PFSK-1 (cell line): ENCODE results near the gene COL24A1.

Experiments used
- FOXP2 ChIP-seq: optimal IDR thresholded peaks from 2 replicates; pipeline ENCODE3; 2011; ENCODE audit warnings: borderline replicate concordance, control low read depth, inconsistent platforms; ENCODE audit not compliant: insufficient read depth; ENCODE audit errors: extremely low read length, extremely low read depth
- POLR2AphosphoS5 ChIP-seq: IDR thresholded peaks from 2 replicates; pipeline ENCODE4 v1.6.1; 2012; ENCODE audit warnings: low read depth, mild to moderate bottlenecking, control low read depth, low read length, moderate library complexity
- SIN3A ChIP-seq: IDR thresholded peaks from 2 replicates; pipeline ENCODE4 v1.6.1; 2012; ENCODE audit warnings: mild to moderate bottlenecking, low read length, moderate library complexity, borderline replicate concordance; ENCODE audit not compliant: insufficient read depth
- TAF1 ChIP-seq: IDR thresholded peaks from 2 replicates; pipeline ENCODE4 v1.6.1; 2012; ENCODE audit warnings: low read length, control low read depth, borderline replicate concordance; ENCODE audit not compliant: insufficient read depth
- TF ChIP-seq, protein P1 (sequence below), 2 experiments: IDR thresholded peaks; 2 replicates each; pipeline versions ENCODE4 v1.6.1 to v1.8.0; 2011 to 2012; ENCODE audit warnings: low read depth in 2 of 2, low read length in 2 of 2, control low read depth in 1 of 2, inconsistent platforms in 1 of 2, mild to moderate bottlenecking in 1 of 2, moderate library complexity in 1 of 2; ENCODE audit not compliant: insufficient read depth in 1 of 2

The COL24A1 gene

GRCh38 chr1:85806236-85806965 is 350.2 kb downstream of the COL24A1 start:
- TF ChIP-seq SIN3A (no peak), FOXP2 (no peak), TAF1 (no peak), POLR2AphosphoS5 (no peak)
- TF ChIP-seq, protein P1, sequence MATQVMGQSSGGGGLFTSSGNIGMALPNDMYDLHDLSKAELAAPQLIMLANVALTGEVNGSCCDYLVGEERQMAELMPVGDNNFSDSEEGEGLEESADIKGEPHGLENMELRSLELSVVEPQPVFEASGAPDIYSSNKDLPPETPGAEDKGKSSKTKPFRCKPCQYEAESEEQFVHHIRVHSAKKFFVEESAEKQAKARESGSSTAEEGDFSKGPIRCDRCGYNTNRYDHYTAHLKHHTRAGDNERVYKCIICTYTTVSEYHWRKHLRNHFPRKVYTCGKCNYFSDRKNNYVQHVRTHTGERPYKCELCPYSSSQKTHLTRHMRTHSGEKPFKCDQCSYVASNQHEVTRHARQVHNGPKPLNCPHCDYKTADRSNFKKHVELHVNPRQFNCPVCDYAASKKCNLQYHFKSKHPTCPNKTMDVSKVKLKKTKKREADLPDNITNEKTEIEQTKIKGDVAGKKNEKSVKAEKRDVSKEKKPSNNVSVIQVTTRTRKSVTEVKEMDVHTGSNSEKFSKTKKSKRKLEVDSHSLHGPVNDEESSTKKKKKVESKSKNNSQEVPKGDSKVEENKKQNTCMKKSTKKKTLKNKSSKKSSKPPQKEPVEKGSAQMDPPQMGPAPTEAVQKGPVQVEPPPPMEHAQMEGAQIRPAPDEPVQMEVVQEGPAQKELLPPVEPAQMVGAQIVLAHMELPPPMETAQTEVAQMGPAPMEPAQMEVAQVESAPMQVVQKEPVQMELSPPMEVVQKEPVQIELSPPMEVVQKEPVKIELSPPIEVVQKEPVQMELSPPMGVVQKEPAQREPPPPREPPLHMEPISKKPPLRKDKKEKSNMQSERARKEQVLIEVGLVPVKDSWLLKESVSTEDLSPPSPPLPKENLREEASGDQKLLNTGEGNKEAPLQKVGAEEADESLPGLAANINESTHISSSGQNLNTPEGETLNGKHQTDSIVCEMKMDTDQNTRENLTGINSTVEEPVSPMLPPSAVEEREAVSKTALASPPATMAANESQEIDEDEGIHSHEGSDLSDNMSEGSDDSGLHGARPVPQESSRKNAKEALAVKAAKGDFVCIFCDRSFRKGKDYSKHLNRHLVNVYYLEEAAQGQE (IDR thresholded peaks at IDR 0.05; ENCODE audit: insufficient read depth in 1 of 2, low read depth in 2 of 2, low read length in 2 of 2) = no peak

- TF ChIP-seq, protein P1 (IDR thresholded peaks at IDR 0.05; ENCODE audit: insufficient read depth in 1 of 2, low read depth in 2 of 2, low read length in 2 of 2) = no peak
- no peak for TF ChIP-seq POLR2AphosphoS5
- no peak for TF ChIP-seq FOXP2
Measured at GRCh38 chr1:85801520-85801919, 355.1 kb downstream of the COL24A1 start.

- TF ChIP-seq SIN3A (no peak), POLR2AphosphoS5 (no peak), TAF1 (no peak), FOXP2 (no peak)
- TF ChIP-seq, protein P1 (IDR thresholded peaks at IDR 0.05; ENCODE audit: insufficient read depth in 1 of 2, low read depth in 2 of 2, low read length in 2 of 2) = no peak
Measured at GRCh38 chr1:85799737-85800136, 356.8 kb downstream of the COL24A1 start.

GRCh38 chr1:85798419-85798818 is 358.2 kb downstream of the COL24A1 start:
- no peak for TF ChIP-seq TAF1
- no peak for TF ChIP-seq FOXP2
- TF ChIP-seq, protein P1 (IDR thresholded peaks at IDR 0.05; ENCODE audit: insufficient read depth in 1 of 2, low read depth in 2 of 2, low read length in 2 of 2) = no peak
- no peak for TF ChIP-seq POLR2AphosphoS5
- TF ChIP-seq SIN3A = no peak

DNA sequence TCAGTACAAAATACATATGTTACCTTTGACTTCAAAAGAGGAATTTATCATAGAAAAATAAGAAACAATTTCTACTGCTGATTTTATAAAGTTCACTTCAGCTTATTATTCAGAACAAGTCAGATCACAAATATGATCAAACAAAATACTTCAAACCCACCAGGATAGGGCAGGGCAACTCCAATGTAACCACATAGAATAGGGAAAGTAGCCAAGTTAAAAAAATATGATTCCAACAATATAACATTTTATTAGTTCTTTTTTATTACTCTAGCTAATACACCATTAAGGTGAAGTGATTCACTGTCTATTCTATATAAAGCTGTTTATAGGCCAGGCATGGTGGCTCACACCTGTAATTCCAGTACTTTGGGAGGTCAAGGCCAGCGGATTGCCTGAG is 393.8 kb downstream of the COL24A1 start:
- TF ChIP-seq FOXP2 (no peak), SIN3A (no peak), POLR2AphosphoS5 (no peak), TAF1 (no peak)
- TF ChIP-seq, protein P1 (IDR thresholded peaks at IDR 0.05; ENCODE audit: insufficient read depth in 1 of 2, low read depth in 2 of 2, low read length in 2 of 2) = no peak
